ENCODE measurements around the gene YAF2. TPM values are rescaled to one million over a fixed set of nuclear protein-coding genes. Genes with fewer than 3 reads are reported as not detected.

YAF2 gene
- total RNA-seq, 1 donor from 2014 or later = 28.0 TPM

- ATAC-seq (peak; percentile 62), DNase-seq (no peak)
- H3K9me3 ChIP-seq = no peaks in the 10 kb centered on the region
- H3K36me3 ChIP-seq = no peaks in the 10 kb centered on the region
- no peak overlapping the region for H3K4me3 ChIP-seq
- TF ChIP-seq, protein P1, sequence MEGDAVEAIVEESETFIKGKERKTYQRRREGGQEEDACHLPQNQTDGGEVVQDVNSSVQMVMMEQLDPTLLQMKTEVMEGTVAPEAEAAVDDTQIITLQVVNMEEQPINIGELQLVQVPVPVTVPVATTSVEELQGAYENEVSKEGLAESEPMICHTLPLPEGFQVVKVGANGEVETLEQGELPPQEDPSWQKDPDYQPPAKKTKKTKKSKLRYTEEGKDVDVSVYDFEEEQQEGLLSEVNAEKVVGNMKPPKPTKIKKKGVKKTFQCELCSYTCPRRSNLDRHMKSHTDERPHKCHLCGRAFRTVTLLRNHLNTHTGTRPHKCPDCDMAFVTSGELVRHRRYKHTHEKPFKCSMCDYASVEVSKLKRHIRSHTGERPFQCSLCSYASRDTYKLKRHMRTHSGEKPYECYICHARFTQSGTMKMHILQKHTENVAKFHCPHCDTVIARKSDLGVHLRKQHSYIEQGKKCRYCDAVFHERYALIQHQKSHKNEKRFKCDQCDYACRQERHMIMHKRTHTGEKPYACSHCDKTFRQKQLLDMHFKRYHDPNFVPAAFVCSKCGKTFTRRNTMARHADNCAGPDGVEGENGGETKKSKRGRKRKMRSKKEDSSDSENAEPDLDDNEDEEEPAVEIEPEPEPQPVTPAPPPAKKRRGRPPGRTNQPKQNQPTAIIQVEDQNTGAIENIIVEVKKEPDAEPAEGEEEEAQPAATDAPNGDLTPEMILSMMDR (IDR thresholded peaks at IDR 0.05) = no peak
- H3K27ac ChIP-seq = no peak overlapping the region
- H3K27me3 ChIP-seq = no peaks in the 10 kb centered on the region
- peaks cover 4% of the 10 kb centered on the region for H3K4me1 ChIP-seq
- intact Hi-C loops (cut with DNase I) = no loop called here
Observed at GRCh38 chr12:42172441-42173210, 65.4 kb downstream of the YAF2 start.

DNA sequence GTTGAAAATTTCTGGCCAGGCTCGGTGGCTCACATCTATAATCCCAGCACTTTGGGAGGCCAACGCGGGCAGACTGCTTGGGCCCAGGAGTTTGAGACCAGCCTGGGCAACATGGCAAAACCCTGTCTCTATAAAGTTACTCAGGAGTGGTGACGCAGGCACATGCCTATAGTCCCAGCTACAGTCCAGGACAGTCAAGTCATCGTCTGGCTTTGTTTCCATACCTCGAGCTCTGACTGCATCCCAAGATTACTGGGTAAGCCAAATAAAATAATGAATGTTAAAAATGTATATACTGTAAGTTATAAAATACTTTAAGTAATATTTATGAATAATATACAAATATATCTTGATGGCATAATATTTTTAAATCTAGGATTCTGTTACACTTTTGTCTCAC is 70.3 kb downstream of the YAF2 start:
- TF ChIP-seq, protein P1 (IDR thresholded peaks at IDR 0.05) = no peak
- no peak for DNase-seq
- H3K36me3 ChIP-seq = no peaks in the 10 kb centered on the region
- ATAC-seq = no peak
- no peaks in the 10 kb centered on the region for H3K9me3 ChIP-seq
- no peak overlapping the region for H3K27ac ChIP-seq
- H3K27me3 ChIP-seq = no peaks in the 10 kb centered on the region
- H3K4me1 ChIP-seq = no peaks in the 10 kb centered on the region
- intact Hi-C loops (cut with DNase I) = no loop called here
- no peak overlapping the region for H3K4me3 ChIP-seq

DNA sequence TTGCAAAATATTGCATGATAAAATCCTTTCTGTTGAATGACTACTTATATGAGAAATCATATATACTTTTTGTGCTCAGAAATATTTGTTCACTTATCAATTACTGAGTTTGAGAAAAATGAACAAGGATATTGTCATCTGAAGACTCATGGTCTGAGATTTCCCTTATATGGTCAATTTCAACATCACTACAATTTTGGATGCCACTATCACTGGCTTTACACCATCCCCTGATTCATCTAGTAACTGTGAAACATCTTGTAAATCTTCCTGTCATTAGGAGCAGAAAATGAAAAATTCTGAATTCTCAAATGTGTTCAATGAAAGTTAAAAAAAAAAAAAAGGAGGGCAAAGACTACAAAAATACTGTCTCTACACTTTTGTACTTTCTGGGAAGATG is 71.5 kb downstream of the YAF2 start:
- intact Hi-C loops (cut with DNase I) = no loop called here
- no peak overlapping the region for H3K4me3 ChIP-seq
- TF ChIP-seq, protein P1 (IDR thresholded peaks at IDR 0.05) = no peak
- no peaks in the 10 kb centered on the region for H3K4me1 ChIP-seq
- DNase-seq = no peak
- ATAC-seq = no peak
- H3K27me3 ChIP-seq = no peaks in the 10 kb centered on the region
- H3K27ac ChIP-seq = no peak overlapping the region
- H3K36me3 ChIP-seq = no peaks in the 10 kb centered on the region
- H3K9me3 ChIP-seq = no peaks in the 10 kb centered on the region

GRCh38 chr12:42163913-42164312 is 74.1 kb downstream of the YAF2 start:
- DNase-seq (no peak), ATAC-seq (no peak)
- no peak overlapping the region for H3K4me3 ChIP-seq
- no peak overlapping the region for H3K27ac ChIP-seq
- TF ChIP-seq, protein P1 (IDR thresholded peaks at IDR 0.05) = no peak
- no peaks in the 10 kb centered on the region for H3K4me1 ChIP-seq
- intact Hi-C loops (cut with DNase I) = no loop called here
- no peaks in the 10 kb centered on the region for H3K9me3 ChIP-seq
- H3K27me3 ChIP-seq = no peaks in the 10 kb centered on the region
- H3K36me3 ChIP-seq = peaks cover 19% of the 10 kb centered on the region

- no peak overlapping the region for H3K4me3 ChIP-seq
- no peaks in the 10 kb centered on the region for H3K4me1 ChIP-seq
- intact Hi-C loops (cut with DNase I) = no loop called here
- ATAC-seq = no peak
- H3K27me3 ChIP-seq = no peaks in the 10 kb centered on the region
- no peaks in the 10 kb centered on the region for H3K9me3 ChIP-seq
- TF ChIP-seq, protein P1 (IDR thresholded peaks at IDR 0.05) = no peak
- no peak overlapping the region for H3K27ac ChIP-seq
- DNase-seq = no peak
- H3K36me3 ChIP-seq = peaks cover 25% of the 10 kb centered on the region
Observed at GRCh38 chr12:42162965-42163364, 75.1 kb downstream of the YAF2 start.
